Head of caudate nucleus (tissue), 42 donors: ENCODE measurements around the gene SOX1.

ENCODE experiments used
- DNase-seq, 42 donors: peaks; one replicate each; pipeline versions ENCODE4 v3.0.0 to v3.0.0-alpha.2; 2020 to 2021; ENCODE audit warnings: mixed read lengths in 7 of 42
- intact Hi-C: fragments of 100-400 bp; cut with DNase I; formaldehyde crosslinking; loops from one replicate; pipeline ENCODE4 v1.15.0; 2022

SOX1 gene

DNA sequence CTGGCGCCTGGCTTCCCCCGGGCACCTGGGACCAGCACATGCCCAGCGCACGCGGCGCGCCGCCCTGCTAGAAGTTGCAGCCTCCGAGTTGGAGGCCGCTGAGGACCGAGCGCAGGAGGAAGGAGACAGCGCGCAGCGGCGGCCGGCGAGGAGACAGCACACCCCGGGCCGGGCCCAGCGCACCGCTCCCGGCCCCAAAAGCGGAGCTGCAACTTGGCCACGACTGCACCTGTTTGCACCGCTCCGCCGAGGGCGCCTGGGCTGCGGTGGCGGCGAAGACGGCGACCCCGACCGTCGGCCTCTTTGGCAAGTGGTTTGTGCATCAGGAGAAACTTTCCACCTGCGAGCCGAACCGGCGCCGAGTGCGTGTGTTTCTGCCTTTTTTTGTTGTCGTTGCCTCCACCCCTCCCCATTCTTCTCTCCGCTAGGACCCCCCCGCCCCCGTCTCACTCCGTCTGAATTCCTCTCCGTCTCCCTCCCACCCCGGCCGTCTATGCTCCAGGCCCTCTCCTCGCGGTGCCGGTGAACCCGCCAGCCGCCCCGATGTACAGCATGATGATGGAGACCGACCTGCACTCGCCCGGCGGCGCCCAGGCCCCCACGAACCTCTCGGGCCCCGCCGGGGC is at the start of gene SOX1:
TSS of gene SOX1 (plus strand) at position 34 of the 626 bp plus-strand sequence. CDS start at position 544, 510 bp downstream.
- peak in 4 of 42 donors; percentile 19 to 40 (median 34) for DNase-seq
- intact Hi-C loops, result no loop called here

DNA sequence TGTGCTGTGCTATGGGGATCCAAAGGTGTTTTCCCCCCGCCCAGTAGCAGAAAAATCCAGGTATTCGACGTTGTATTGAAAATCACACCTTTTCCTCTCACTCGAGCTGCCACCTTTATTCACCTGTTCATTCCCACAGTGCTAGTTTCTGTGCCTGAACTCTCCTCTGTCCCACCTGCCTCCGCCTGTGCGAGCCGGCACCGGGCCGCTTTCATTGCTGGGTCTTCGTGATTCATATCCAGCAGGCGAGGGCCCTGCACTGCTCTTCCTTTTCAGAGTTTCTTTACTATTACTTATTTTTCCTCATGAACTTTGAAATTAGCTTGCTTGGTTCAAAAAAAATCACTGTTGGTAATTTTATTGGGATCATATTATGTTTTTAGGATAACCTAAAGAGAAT is 42.4 kb upstream of the SOX1 start:
- no peak for DNase-seq
- intact Hi-C loops, result no loop called here

DNA sequence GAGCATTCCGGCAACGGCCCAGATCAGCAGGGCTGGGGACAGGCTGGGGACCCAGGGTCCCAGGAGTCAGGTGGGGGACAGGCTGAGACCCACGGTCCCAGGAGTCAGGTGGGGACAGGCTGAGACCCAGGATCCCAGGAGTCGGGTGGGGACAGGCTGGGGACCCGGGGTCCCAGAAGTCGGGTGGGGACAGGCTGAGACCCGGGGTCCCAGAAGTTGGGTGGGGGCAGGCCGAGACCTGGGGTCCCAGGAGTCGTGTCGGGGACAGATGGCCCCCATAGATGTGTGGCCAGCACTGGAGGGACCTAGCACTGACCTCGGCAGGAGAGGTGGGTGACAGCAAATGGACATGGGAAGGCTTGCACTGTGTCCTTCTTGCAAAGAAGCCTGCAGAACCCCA is 39.7 kb upstream of the SOX1 start:
- intact Hi-C loops, result no loop called here
- DNase-seq, result no peak

GRCh38 chr13:112028481-112028880 is 38.5 kb upstream of the SOX1 start:
- DNase-seq, result no peak

DNA sequence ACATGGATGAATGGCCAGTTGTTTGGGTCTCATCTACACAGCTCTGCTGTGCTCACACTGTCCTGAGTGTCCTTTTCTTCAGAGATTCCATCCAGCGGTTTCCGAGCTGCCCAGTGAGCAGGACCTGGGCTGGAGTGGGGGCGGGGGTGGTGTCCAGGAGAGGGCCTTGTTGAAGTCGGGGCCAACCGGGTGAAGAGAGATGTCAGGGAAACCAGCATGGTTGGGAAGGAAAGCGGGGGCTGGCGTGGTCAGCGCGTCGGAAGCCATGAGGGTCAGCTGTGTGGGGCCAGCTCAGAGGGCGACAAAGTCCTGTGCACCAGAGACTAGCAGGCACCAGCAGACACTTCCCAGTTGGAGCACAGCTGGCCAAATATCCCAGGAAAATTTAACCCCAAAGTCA is 37.8 kb upstream of the SOX1 start:
- DNase-seq, result no peak
- intact Hi-C loops, result no loop called here

More at GRCh38 chr13:112028481-112028880, 38.5 kb upstream of the SOX1 start:
- intact Hi-C loops, result no loop called here

DNA sequence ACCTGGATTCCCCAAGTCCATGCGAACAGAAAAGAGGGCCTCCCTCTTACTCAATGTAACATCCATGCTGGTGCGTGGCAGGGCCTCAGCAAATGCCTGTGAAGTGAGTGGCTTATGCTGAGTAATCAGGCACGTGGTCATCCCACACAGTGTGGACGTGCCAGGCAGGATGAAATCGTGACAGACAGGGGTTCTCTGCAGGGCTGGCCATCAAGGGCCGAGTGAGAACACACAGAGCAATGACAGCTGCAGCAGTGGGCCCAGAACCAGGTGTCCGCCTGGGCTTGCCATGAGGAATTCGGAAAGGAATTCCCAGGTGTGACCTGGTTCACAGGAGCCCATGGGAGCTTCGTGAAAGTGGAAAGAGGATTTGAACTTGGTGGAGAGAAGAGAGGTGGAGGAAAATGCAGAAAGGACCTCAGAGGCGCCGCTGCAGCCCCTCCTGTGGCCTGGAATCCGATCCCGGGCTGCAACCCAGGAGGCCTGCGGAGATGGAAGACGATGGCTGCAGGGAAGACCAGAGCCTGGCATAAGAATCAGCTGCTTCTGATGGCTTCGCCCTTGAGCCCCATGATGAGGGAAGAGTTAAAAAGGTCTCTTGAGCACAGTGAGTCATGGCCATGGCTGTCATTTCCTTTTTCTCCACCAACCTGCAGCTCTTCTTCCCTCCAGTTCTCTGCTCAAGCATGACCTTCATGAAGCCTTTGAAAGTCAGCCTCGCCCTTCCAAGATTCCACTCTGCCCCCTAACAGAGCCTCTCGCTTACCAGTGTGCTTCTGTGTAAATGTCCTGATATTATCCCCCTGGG is 34.6 kb upstream of the SOX1 start:
- no peak for DNase-seq
- intact Hi-C loops, result no loop called here

DNA sequence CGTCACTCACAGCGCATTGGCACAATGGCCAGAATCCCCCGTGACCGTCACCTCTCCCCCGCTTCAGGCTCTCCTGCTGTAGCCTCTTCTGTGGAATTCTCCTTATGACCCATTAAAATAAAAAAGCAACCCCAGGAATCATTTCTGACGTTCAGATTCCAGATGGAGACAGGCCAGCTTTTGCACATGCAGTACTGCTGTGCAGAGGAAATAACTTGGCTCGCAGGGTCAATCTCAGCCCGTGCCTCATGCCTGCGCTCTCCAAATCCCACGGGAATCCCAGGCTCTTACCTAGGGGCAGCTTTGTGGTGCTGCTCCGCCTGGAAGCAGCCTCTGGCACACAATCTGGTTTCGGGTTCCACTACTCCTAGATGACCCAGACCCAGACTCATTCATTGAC is 32.7 kb upstream of the SOX1 start:
- no peak for DNase-seq
- intact Hi-C loops, result no loop called here

GRCh38 chr13:112034846-112035245 is 32.1 kb upstream of the SOX1 start:
- DNase-seq, result no peak

GRCh38 chr13:112042496-112042895 is 24.5 kb upstream of the SOX1 start:
- intact Hi-C loops, result no loop called here
- DNase-seq, result no peak

More at GRCh38 chr13:112034846-112035245, 32.1 kb upstream of the SOX1 start:
- intact Hi-C loops, result no loop called here

DNA sequence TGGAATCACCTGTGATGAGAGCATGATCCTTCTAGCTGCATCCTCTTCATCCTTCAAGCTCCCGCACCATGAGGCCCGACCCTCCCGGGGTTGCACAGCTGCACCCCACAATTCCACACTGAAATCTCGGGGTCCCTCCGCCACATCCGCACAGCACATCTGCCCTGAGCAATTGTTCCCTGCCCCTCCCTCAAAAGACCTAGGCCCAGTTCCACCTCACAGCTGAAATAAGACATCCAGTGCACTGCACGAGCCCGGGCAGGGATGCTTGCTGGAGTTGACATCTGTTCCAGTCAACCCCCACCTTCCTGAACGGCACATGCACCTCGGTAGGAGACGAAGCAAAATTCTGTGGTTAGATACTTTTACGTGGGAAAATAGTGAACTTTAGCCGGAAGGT is 14.7 kb upstream of the SOX1 start:
- no peak for DNase-seq
- intact Hi-C loops, result no loop called here

GRCh38 chr13:112053167-112053743 is 13.7 kb upstream of the SOX1 start:
- intact Hi-C loops, result no loop called here
- DNase-seq, result no peak

DNA sequence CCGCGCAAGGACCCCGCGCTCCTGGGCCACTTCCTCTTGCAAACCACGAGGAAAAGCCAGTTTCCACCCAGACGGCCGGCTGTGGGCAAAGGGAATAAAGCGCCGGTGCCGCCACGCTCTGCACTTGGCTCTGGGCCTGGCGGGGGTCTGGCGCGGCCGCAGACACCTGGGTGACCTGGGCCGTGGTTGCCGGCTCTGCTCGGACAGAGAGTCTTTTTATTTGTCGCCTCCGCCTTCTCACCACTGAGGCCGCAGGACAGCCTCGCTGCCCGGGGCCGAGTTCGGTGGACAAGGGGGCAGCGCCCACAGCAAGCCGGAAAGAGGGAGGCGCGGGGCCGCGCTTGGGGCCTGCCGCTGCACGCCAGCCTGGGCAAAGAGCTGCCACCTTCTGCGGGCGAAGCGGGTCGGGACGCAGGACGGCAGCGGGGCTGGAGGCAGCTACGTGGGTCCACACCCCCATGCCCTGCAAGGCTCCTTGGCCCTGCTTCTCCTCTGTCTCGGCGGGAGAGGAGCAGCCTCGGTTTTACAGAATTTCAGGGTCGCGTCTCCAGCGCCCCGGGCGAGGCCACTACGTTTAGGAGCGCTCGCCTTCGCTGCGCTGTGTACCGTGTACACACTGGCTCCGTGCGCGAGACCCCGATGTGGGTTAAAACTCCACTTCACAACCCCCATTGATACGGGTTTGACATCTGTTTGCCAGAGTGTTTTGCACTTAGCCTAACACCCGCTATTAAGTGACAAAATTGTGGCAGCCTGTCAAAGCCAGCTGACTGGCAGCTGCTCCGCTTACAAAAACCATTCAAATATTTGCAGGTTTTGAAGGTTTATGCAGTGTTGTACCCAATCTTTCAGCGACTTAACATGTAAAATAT is 13.0 kb upstream of the SOX1 start:
- intact Hi-C loops, result no loop called here
- no peak for DNase-seq

- DNase-seq, result no peak
- intact Hi-C loops, result no loop called here
Observed at GRCh38 chr13:112054616-112055015, 12.3 kb upstream of the SOX1 start.

- DNase-seq, result peak in 1 of 42 donors; percentile 30
- intact Hi-C loops, result no loop called here
Observed at GRCh38 chr13:112055036-112055914, 11.7 kb upstream of the SOX1 start.

GRCh38 chr13:112055915-112056269 is 11.1 kb upstream of the SOX1 start:
- intact Hi-C loops, result no loop called here
- DNase-seq, result no peak

- intact Hi-C loops, result no loop called here
- peak in 8 of 42 donors; percentile 27 to 50 (median 40) for DNase-seq
Observed at GRCh38 chr13:112056284-112056727, 10.6 kb upstream of the SOX1 start.

GRCh38 chr13:112056739-112057438 is 10.1 kb upstream of the SOX1 start:
- intact Hi-C loops, result no loop called here
- peak in 1 of 42 donors; percentile 21 for DNase-seq

DNA sequence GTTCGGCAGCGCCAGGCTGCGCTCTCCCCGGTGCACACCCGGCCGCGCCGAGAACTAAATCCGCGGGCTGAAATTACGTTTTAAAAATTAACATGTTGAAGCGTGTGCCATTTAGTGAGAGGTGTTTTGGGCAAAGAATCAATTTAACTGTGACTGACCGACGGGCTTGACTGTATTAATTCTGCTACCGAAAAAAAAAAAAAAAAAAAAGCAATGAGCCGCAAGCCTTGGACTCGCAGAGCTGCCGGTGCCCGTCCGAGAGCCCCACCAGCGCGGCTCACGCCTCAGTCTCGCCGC is 9.6 kb upstream of the SOX1 start:
- intact Hi-C loops, result no loop called here
- DNase-seq, result no peak
